PFSK-1 (cell line): ENCODE data around the gene LTBP2.

Source experiments
- FOXP2 ChIP-seq: optimal IDR thresholded peaks from 2 replicates; pipeline ENCODE3; 2011; ENCODE audit warnings: borderline replicate concordance, control low read depth, inconsistent platforms; ENCODE audit not compliant: insufficient read depth; ENCODE audit errors: extremely low read length, extremely low read depth
- POLR2AphosphoS5 ChIP-seq: IDR thresholded peaks from 2 replicates; pipeline ENCODE4 v1.6.1; 2012; ENCODE audit warnings: low read depth, mild to moderate bottlenecking, control low read depth, low read length, moderate library complexity
- SIN3A ChIP-seq: IDR thresholded peaks from 2 replicates; pipeline ENCODE4 v1.6.1; 2012; ENCODE audit warnings: mild to moderate bottlenecking, low read length, moderate library complexity, borderline replicate concordance; ENCODE audit not compliant: insufficient read depth
- TAF1 ChIP-seq: IDR thresholded peaks from 2 replicates; pipeline ENCODE4 v1.6.1; 2012; ENCODE audit warnings: low read length, control low read depth, borderline replicate concordance; ENCODE audit not compliant: insufficient read depth
- TF ChIP-seq, protein P1 (sequence below), 2 experiments: IDR thresholded peaks; 2 replicates each; pipeline versions ENCODE4 v1.6.1 to v1.8.0; 2011 to 2012; ENCODE audit warnings: low read depth in 2 of 2, low read length in 2 of 2, control low read depth in 1 of 2, inconsistent platforms in 1 of 2, mild to moderate bottlenecking in 1 of 2, moderate library complexity in 1 of 2; ENCODE audit not compliant: insufficient read depth in 1 of 2

DNA sequence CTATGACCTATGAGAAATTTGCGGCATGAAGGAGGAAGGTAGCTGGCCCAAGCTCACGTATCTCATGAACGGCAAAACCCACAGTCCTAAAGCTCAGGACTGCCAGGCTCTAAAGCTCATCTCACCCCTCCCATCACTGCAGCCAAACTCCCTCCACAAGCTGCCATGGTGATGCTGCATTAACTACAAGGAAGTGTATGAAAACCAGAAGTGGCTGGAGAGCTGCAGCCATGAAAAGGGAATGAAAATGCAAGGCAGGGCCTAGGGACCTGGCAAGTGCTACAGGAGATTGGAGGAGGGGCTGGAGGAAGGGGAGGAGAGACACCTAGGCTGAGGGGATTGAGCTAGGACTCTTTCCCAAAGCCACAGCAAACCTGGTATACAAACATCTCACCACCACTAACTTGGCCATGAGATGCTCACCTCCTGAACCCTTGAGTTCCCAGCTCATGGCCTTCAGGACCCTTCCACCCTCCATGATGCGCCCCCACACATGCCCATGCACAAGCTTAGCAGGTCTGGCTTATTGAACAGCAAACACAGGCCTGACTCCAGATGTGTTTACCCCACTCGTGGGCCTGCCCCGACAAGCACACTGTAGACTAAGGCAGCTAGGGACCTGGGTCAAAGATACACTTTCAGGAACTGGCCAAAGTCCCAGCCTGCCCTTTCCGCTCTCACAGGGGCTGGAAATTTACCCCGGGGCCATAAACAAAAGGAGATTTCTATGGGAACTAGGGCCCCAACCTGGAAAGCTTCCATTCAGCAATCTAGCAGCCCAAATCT is 42.0 kb downstream of the LTBP2 start:
- no peak for TF ChIP-seq SIN3A
- TF ChIP-seq POLR2AphosphoS5 = no peak
- TF ChIP-seq, protein P1, sequence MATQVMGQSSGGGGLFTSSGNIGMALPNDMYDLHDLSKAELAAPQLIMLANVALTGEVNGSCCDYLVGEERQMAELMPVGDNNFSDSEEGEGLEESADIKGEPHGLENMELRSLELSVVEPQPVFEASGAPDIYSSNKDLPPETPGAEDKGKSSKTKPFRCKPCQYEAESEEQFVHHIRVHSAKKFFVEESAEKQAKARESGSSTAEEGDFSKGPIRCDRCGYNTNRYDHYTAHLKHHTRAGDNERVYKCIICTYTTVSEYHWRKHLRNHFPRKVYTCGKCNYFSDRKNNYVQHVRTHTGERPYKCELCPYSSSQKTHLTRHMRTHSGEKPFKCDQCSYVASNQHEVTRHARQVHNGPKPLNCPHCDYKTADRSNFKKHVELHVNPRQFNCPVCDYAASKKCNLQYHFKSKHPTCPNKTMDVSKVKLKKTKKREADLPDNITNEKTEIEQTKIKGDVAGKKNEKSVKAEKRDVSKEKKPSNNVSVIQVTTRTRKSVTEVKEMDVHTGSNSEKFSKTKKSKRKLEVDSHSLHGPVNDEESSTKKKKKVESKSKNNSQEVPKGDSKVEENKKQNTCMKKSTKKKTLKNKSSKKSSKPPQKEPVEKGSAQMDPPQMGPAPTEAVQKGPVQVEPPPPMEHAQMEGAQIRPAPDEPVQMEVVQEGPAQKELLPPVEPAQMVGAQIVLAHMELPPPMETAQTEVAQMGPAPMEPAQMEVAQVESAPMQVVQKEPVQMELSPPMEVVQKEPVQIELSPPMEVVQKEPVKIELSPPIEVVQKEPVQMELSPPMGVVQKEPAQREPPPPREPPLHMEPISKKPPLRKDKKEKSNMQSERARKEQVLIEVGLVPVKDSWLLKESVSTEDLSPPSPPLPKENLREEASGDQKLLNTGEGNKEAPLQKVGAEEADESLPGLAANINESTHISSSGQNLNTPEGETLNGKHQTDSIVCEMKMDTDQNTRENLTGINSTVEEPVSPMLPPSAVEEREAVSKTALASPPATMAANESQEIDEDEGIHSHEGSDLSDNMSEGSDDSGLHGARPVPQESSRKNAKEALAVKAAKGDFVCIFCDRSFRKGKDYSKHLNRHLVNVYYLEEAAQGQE (IDR thresholded peaks at IDR 0.05; ENCODE audit: insufficient read depth in 1 of 2, low read depth in 2 of 2, low read length in 2 of 2) = no peak
- TF ChIP-seq TAF1 = no peak
- no peak for TF ChIP-seq FOXP2
